DND-41 (cell line): ENCODE results near the gene PBX4.

Source experiments
- CTCF ChIP-seq: IDR thresholded peaks from 2 replicates; pipeline ENCODE4 v1.5.1; 2012; ENCODE audit warnings: borderline replicate concordance, low read length, moderate library complexity, mild to moderate bottlenecking; ENCODE audit not compliant: poor library complexity, severe bottlenecking; ENCODE audit errors: extremely low read depth
- EZH2 ChIP-seq: IDR thresholded peaks from 3 replicates; pipeline ENCODE4 v1.6.1; 2012; ENCODE audit warnings: borderline replicate concordance, low read depth, mild to moderate bottlenecking, moderate library complexity, low read length, inconsistent platforms; ENCODE audit not compliant: severe bottlenecking

- no peak for TF ChIP-seq CTCF
- no peak for TF ChIP-seq EZH2
Observed at GRCh38 chr19:19517235-19517619, 101.3 kb downstream of the PBX4 start.
